Esophagus muscularis mucosa (tissue), 4 donors: Measurements from ENCODE around the gene CYP11A1. TPM values are rescaled to one million over a fixed set of nuclear protein-coding genes. Genes with fewer than 3 reads are reported as not detected.

ENCODE experiments used
- DNase-seq: peaks from one replicate; pipeline ENCODE4 v3.0.0-alpha.2; 2017; ENCODE audit errors: extremely low spot score
- H3K27ac ChIP-seq, 4 donors: fragments of 200-600 bp; sonication (generic); replicated peaks in 1 of 4; 1 replicate in 3 of 4; 2 replicates in 1 of 4; pipeline ENCODE4 v1.5.1; 2016 to 2019; ENCODE audit warnings: mild to moderate bottlenecking in 1 of 4
- H3K27me3 ChIP-seq, 4 donors: fragments of 200-600 bp; sonication (generic); one replicate each; pipeline versions ENCODE4 v1.5.1 to v1.6.0; 2016 to 2019
- H3K36me3 ChIP-seq, 4 donors: fragments of 200-600 bp; sonication (generic); one replicate each; pipeline ENCODE4 v1.5.1; 2016 to 2019
- H3K4me1 ChIP-seq, 4 donors: fragments of 200-600 bp; sonication (generic); one replicate each; pipeline ENCODE4 v1.5.1; 2016 to 2019
- H3K4me3 ChIP-seq, 4 donors: fragments of 200-600 bp; sonication (generic); 1 replicate in 2 of 4; 2 replicates in 2 of 4; pipeline ENCODE4 v1.5.1; 2016 to 2019; ENCODE audit warnings: mild to moderate bottlenecking in 4 of 4, moderate library complexity in 1 of 4
- H3K9me3 ChIP-seq, 4 donors: fragments of 200-600 bp; sonication (generic); 1 replicate in 3 of 4; 2 replicates in 1 of 4; pipeline ENCODE4 v1.5.1; 2016 to 2019
- CTCF ChIP-seq, 3 experiments: fragments of 200-600 bp in 2 of 3; fragments of 450-650 bp in 1 of 3; sonication (generic) in 2 of 3; IDR thresholded peaks; one replicate each; pipeline ENCODE4 v1.5.1; 2017 to 2019; ENCODE audit warnings: antibody characterized with exemption in 3 of 3, mild to moderate bottlenecking in 2 of 3, moderate library complexity in 1 of 3
- EP300 ChIP-seq: sonication (generic); formaldehyde crosslinking; IDR thresholded peaks from one replicate; pipeline ENCODE4 v1.6.1; 2017; ENCODE audit warnings: antibody characterized with exemption
- POLR2A ChIP-seq: fragments of 450-650 bp; IDR thresholded peaks from one replicate; pipeline ENCODE4 v1.6.1; 2017; ENCODE audit warnings: antibody characterized with exemption, moderate library complexity, mild to moderate bottlenecking, low read depth
- POLR2AphosphoS5 ChIP-seq, 2 donors: sonication (generic); formaldehyde crosslinking; IDR thresholded peaks; one replicate each; pipeline ENCODE4 v1.6.1; 2017; ENCODE audit warnings: antibody characterized with exemption in 2 of 2
- WGBS: methylation state at CpG from one replicate; pipeline ENCODE4 v1.1.5; 2018; 5-methylcytosine and 5-hydroxymethylcytosine counted together
- intact Hi-C: fragments of 100-400 bp; cut with DNase I; formaldehyde crosslinking; loops from one replicate; pipeline ENCODE4 v1.15.1; 2023
- total RNA-seq, 4 donors: library from RNA; depleted of rRNA; stranded (reverse); fragments of >200 nt; gene quantifications; one replicate each; pipeline versions ENCODE4 v1.1.0 to v1.2.1, GENCODE V29; 2016

CYP11A1 gene
- total RNA-seq, 4 donors from 2014 or later: 1.7 to 2.5 (median 1.8) TPM

- Histone ChIP-seq H3K4me1 (no peaks in the 10 kb centered on the region), H3K9me3 (no peaks in the 10 kb centered on the region), H3K36me3 (no peaks in the 10 kb centered on the region), H3K27me3 (peaks cover 0 to 9% (median 0%) of the 10 kb centered on the region in 4 donors), H3K4me3 (no peak overlapping the region), H3K27ac (no peak overlapping the region)
- WGBS: 91% methylated on average over 9 of the region's 10 CpGs
- DNase-seq: no peak
- TF ChIP-seq CTCF (IDR thresholded peaks at IDR 0.05) (no peak), POLR2A (no peak), POLR2AphosphoS5 (IDR thresholded peaks at IDR 0.05) (no peak), EP300 (no peak)
- intact Hi-C loops: no loop called here
These were observed 22.4 kb downstream of the CYP11A1 start for GRCh38 chr15:74345051-74345450.

- Histone ChIP-seq H3K4me1 (no peaks in the 10 kb centered on the region), H3K27me3 (peaks cover 0 to 9% (median 0%) of the 10 kb centered on the region in 4 donors), H3K4me3 (no peak overlapping the region), H3K9me3 (no peaks in the 10 kb centered on the region), H3K27ac (no peak overlapping the region), H3K36me3 (no peaks in the 10 kb centered on the region)
- intact Hi-C loops: no loop called here
- 89% methylated on average over 8 of the region's 8 CpGs for WGBS
- TF ChIP-seq POLR2AphosphoS5 (IDR thresholded peaks at IDR 0.05) (no peak), POLR2A (no peak), CTCF (IDR thresholded peaks at IDR 0.05) (no peak), EP300 (no peak)
- DNase-seq: no peak
These were observed 23.7 kb downstream of the CYP11A1 start for GRCh38 chr15:74343797-74344127.

- H3K27ac ChIP-seq: no peak overlapping the region
- no peaks in the 10 kb centered on the region for H3K36me3 ChIP-seq
- peaks cover 0 to 9% (median 0%) of the 10 kb centered on the region in 4 donors for H3K27me3 ChIP-seq
- H3K9me3 ChIP-seq: no peaks in the 10 kb centered on the region
- H3K4me3 ChIP-seq: no peak overlapping the region
- no peak for TF ChIP-seq CTCF (IDR thresholded peaks at IDR 0.05)
- no peak for DNase-seq
- no peaks in the 10 kb centered on the region for H3K4me1 ChIP-seq
- WGBS: 95% methylated on average over 14 of the region's 14 CpGs
- intact Hi-C loops: no loop called here
These were observed 24.2 kb downstream of the CYP11A1 start for GRCh38 chr15:74343127-74343796.

GRCh38 chr15:74340150-74340549 lies 27.3 kb downstream of the CYP11A1 start:
- no peaks in the 10 kb centered on the region for H3K9me3 ChIP-seq
- H3K27me3 ChIP-seq: peaks cover 0 to 6% (median 0%) of the 10 kb centered on the region in 4 donors
- intact Hi-C loops: no loop called here
- 49% methylated on average over 4 of the region's 4 CpGs for WGBS
- no peaks in the 10 kb centered on the region for H3K4me1 ChIP-seq
- no peak overlapping the region for H3K4me3 ChIP-seq
- no peaks in the 10 kb centered on the region for H3K36me3 ChIP-seq
- DNase-seq: no peak
- H3K27ac ChIP-seq: no peak overlapping the region
- no peak for TF ChIP-seq CTCF (IDR thresholded peaks at IDR 0.05)
- TF ChIP-seq EP300: no peak
- no peak for TF ChIP-seq POLR2AphosphoS5 (IDR thresholded peaks at IDR 0.05)
- no peak for TF ChIP-seq POLR2A

- DNase-seq: no peak
- Histone ChIP-seq H3K9me3 (no peaks in the 10 kb centered on the region), H3K4me3 (no peak overlapping the region), H3K36me3 (no peaks in the 10 kb centered on the region), H3K4me1 (no peaks in the 10 kb centered on the region), H3K27ac (no peak overlapping the region), H3K27me3 (no peaks in the 10 kb centered on the region)
- TF ChIP-seq POLR2AphosphoS5 (IDR thresholded peaks at IDR 0.05) (no peak), CTCF (IDR thresholded peaks at IDR 0.05) (no peak), POLR2A (no peak), EP300 (no peak)
- intact Hi-C loops: no loop called here
- WGBS: 89% methylated on average over 9 of the region's 9 CpGs
These were observed 28.1 kb downstream of the CYP11A1 start for GRCh38 chr15:74339371-74339770.
